ENCODE measurements around the gene TRABD2B. TPM values are rescaled to one million over a fixed set of nuclear protein-coding genes. Genes with fewer than 3 reads are reported as not detected.
A peak's percentile ranks its signal among the peaks of the same experiment; 100 is the strongest.

The TRABD2B gene
- total RNA-seq, 1 donor from 2014 or later = 6.2 TPM

GRCh38 chr1:47886141-47886540 lies 111.0 kb downstream of the TRABD2B start:
- H3K4me3 Mint-ChIP-seq = no peak overlapping the region
- no peaks in the 10 kb centered on the region for H3K36me3 Mint-ChIP-seq
- H3K4me1 Mint-ChIP-seq = peaks cover 36% of the 10 kb centered on the region
- H3K27me3 Mint-ChIP-seq (ENCODE audit: low read depth) = peaks cover 17% of the 10 kb centered on the region
- no peak for DNase-seq (ENCODE audit: low spot score in 2 of 2, unreplicated experiment in 2 of 2)
- TF ChIP-seq, protein P1, sequence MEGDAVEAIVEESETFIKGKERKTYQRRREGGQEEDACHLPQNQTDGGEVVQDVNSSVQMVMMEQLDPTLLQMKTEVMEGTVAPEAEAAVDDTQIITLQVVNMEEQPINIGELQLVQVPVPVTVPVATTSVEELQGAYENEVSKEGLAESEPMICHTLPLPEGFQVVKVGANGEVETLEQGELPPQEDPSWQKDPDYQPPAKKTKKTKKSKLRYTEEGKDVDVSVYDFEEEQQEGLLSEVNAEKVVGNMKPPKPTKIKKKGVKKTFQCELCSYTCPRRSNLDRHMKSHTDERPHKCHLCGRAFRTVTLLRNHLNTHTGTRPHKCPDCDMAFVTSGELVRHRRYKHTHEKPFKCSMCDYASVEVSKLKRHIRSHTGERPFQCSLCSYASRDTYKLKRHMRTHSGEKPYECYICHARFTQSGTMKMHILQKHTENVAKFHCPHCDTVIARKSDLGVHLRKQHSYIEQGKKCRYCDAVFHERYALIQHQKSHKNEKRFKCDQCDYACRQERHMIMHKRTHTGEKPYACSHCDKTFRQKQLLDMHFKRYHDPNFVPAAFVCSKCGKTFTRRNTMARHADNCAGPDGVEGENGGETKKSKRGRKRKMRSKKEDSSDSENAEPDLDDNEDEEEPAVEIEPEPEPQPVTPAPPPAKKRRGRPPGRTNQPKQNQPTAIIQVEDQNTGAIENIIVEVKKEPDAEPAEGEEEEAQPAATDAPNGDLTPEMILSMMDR (IDR thresholded peaks at IDR 0.05; ENCODE audit: unreplicated experiment) = no peak
- H3K27ac Mint-ChIP-seq = no peak overlapping the region
- H3K9me3 Mint-ChIP-seq = no peaks in the 10 kb centered on the region

GRCh38 chr1:47885062-47885830 lies 111.9 kb downstream of the TRABD2B start:
- Mint-ChIP-seq H3K4me1 (peaks cover 36% of the 10 kb centered on the region), H3K36me3 (no peaks in the 10 kb centered on the region), H3K4me3 (no peak overlapping the region), H3K9me3 (no peaks in the 10 kb centered on the region), H3K27ac (peak overlapping the region; percentile 47), H3K27me3 (ENCODE audit: low read depth) (peaks cover 17% of the 10 kb centered on the region)
- DNase-seq (ENCODE audit: low spot score in 2 of 2, unreplicated experiment in 2 of 2) = no peak
- TF ChIP-seq, protein P1 (IDR thresholded peaks at IDR 0.05; ENCODE audit: unreplicated experiment) = no peak

DNA sequence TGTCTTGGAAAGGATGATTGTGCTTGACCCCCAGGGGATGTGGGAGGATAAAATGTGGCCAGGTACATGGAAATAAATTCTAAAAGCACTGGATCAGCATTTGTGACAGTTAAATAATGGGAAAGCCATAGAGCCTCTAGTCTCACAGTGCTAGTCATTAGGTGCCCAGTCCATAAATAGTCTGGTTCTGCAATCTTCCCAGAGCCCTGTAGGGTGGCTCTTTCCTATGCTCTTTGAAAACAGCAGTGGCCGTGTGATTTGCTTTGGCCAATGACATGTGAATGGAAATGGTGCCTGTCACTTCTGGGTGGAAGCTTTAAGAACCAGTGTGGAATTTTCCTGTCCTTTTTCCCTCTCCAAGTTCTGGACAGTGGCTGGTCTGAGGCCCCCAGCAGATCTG lies 113.2 kb downstream of the TRABD2B start:
- H3K27me3 Mint-ChIP-seq (ENCODE audit: low read depth) = peaks cover 10% of the 10 kb centered on the region

DNA sequence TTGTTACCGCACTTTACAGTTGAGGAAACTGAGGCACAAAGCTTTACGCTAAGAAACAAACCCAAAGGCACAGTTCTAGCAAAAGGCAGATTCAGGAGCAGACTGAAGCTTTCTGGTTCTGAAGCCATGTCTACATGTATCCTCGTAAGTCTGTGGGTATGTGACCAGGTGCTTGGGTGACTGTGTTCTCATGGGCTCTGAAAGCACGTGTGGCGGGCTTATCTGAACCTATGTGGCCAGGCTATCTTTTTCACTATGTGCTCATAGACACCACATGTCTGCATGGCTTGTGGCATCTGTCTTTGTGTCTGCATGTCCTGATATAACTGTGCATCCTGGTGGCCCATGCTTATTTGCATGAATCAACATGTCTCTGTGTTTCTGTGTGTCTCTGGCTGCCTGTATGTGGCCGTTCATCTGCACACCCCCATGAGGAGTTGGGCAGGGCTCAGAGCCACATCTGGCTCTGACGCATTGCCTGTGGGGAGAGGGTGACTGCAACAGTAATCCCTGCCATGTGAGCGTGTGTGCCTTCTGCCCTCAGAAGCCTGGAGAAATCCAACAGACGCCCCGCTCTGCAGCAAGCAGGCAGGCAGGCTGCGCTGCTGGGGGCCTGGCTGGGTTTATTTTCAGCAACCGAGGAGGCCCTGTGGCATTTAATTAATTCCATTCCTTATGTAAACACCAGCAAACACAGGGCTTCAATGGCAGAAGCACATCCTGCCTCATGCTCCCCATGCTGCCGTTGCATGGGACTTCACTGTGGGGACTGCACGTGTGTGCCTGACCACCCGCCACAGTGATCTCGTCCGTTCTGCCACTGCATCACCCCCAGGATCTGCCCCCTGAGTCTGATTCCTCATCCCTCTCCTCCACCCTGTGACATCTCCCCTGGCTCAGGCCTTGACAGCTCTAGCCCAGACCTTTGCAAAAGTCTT lies 115.4 kb downstream of the TRABD2B start:
- DNase-seq (ENCODE audit: low spot score in 2 of 2, unreplicated experiment in 2 of 2) = no peak
- Mint-ChIP-seq H3K36me3 (no peaks in the 10 kb centered on the region), H3K27me3 (ENCODE audit: low read depth) (peaks cover 9% of the 10 kb centered on the region), H3K9me3 (no peaks in the 10 kb centered on the region), H3K4me3 (no peak overlapping the region), H3K4me1 (peaks cover 27% of the 10 kb centered on the region), H3K27ac (no peak overlapping the region)
- TF ChIP-seq, protein P1 (IDR thresholded peaks at IDR 0.05; ENCODE audit: unreplicated experiment) = no peak

More for the DNA sequence above, 113.2 kb downstream of the TRABD2B start:
- H3K4me3 Mint-ChIP-seq = no peak overlapping the region
- H3K9me3 Mint-ChIP-seq = no peaks in the 10 kb centered on the region
- H3K36me3 Mint-ChIP-seq = no peaks in the 10 kb centered on the region
- H3K4me1 Mint-ChIP-seq = peaks cover 36% of the 10 kb centered on the region
- no peak overlapping the region for H3K27ac Mint-ChIP-seq
- no peak for DNase-seq (ENCODE audit: low spot score in 2 of 2, unreplicated experiment in 2 of 2)
- TF ChIP-seq, protein P1 (IDR thresholded peaks at IDR 0.05; ENCODE audit: unreplicated experiment) = no peak

- H3K9me3 Mint-ChIP-seq = no peaks in the 10 kb centered on the region
- H3K36me3 Mint-ChIP-seq = no peaks in the 10 kb centered on the region
- peaks cover 39% of the 10 kb centered on the region for H3K4me1 Mint-ChIP-seq
Measured at GRCh38 chr1:47876587-47876963, 120.6 kb downstream of the TRABD2B start.

More at GRCh38 chr1:47876587-47876963, 120.6 kb downstream of the TRABD2B start:
- TF ChIP-seq, protein P1 (IDR thresholded peaks at IDR 0.05; ENCODE audit: unreplicated experiment) = no peak
- Mint-ChIP-seq H3K27ac (no peak overlapping the region), H3K4me3 (no peak overlapping the region), H3K27me3 (ENCODE audit: low read depth) (no peaks in the 10 kb centered on the region)
- DNase-seq (ENCODE audit: low spot score in 2 of 2, unreplicated experiment in 2 of 2) = no peak

All from mesothelial cell of epicardium (in vitro differentiated cells).